Activated CD8-positive, alpha-beta memory T cell treated with anti-CD3 and anti-CD28 coated beads for 24 hours (primary cell): Measurements from ENCODE around the gene FCGR3A.
"Not testable (repeated sequence)": the region's sequence is repeated elsewhere in the genome, so short reads cannot be mapped to it uniquely, and the experiment has no call there.

ENCODE experiments used
- DNase-seq: peaks from one replicate; pipeline ENCODE4 v3.0.0-alpha.2; 2020

Gene FCGR3A

GRCh38 chr1:161549652-161550051, at the start of gene FCGR3A:
Gene FCGR3A (minus strand): TSS chr1:161549818. CDS start chr1:161549736, 82 bp downstream.
- DNase-seq: no peak

GRCh38 chr1:161597077-161597476, 47.5 kb upstream of the FCGR3A start:
- DNase-seq: not testable (repeated sequence)

GRCh38 chr1:161595583-161595982, 46.0 kb upstream of the FCGR3A start:
- not testable (repeated sequence) for DNase-seq

- not testable (repeated sequence) for DNase-seq
These were observed 45.6 kb upstream of the FCGR3A start for GRCh38 chr1:161595173-161595572.

GRCh38 chr1:161594269-161594984, 44.8 kb upstream of the FCGR3A start:
- DNase-seq: not testable (repeated sequence)

- DNase-seq: not testable (repeated sequence)
These were observed 43.6 kb upstream of the FCGR3A start for GRCh38 chr1:161593092-161593755.

GRCh38 chr1:161592586-161592985, 43.0 kb upstream of the FCGR3A start:
- not testable (repeated sequence) for DNase-seq

GRCh38 chr1:161589920-161590319, 40.3 kb upstream of the FCGR3A start:
- DNase-seq: not testable (repeated sequence)

- DNase-seq: not testable (repeated sequence)
These were observed 39.7 kb upstream of the FCGR3A start for GRCh38 chr1:161589365-161589764.

- not testable (repeated sequence) for DNase-seq
These were observed 39.0 kb upstream of the FCGR3A start for GRCh38 chr1:161588596-161588995.

- not testable (repeated sequence) for DNase-seq
These were observed 33.3 kb upstream of the FCGR3A start for GRCh38 chr1:161582882-161583281.

GRCh38 chr1:161580879-161581537, 31.4 kb upstream of the FCGR3A start:
- DNase-seq: not testable (repeated sequence)

- not testable (repeated sequence) for DNase-seq
These were observed 30.4 kb upstream of the FCGR3A start for GRCh38 chr1:161579856-161580507.

GRCh38 chr1:161576676-161577075, 27.1 kb upstream of the FCGR3A start:
- DNase-seq: not testable (repeated sequence)

GRCh38 chr1:161571703-161572102, 22.1 kb upstream of the FCGR3A start:
- DNase-seq: not testable (repeated sequence)

- DNase-seq: not testable (repeated sequence)
These were observed 17.0 kb upstream of the FCGR3A start for GRCh38 chr1:161566602-161566960.

- not testable (repeated sequence) for DNase-seq
These were observed 13.9 kb upstream of the FCGR3A start for GRCh38 chr1:161563522-161563921.

GRCh38 chr1:161562441-161562840, 12.8 kb upstream of the FCGR3A start:
- not testable (repeated sequence) for DNase-seq

GRCh38 chr1:161560960-161561715, 11.5 kb upstream of the FCGR3A start:
- not testable (repeated sequence) for DNase-seq

GRCh38 chr1:161557506-161558450, 8.2 kb upstream of the FCGR3A start:
- not testable (repeated sequence) for DNase-seq

GRCh38 chr1:161556990-161557389, 7.4 kb upstream of the FCGR3A start:
- not testable (repeated sequence) for DNase-seq
